ENCODE measurements around the gene CCDC171.

CCDC171 gene

DNA sequence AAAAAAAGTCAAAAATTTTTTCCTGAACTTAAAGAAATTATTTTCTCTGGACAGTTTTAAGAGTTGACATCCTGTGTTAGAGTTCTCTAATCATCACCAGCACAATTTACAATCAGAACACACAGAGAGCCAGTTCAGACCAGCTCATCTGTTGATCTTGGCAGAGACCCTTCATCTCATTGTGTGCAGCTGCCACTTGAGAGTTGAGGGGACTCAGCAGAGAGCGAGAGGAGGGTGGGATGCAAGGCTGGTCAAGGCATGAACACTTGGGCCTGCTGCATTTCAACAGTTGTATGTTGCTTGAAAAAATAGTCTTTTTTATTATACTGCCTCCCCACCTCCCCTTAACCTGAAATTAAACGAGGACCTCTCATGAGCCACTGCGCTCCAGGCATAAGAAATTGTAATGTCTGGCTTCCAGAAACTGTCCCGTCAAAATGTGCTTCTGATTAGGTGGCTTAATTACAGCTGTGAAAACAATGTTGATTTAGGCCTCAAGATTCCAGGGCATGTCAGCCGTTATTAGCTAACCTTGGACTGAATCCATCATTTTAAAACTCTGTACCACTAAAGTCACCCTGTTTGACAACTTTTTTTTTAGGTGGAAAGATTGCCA is 383.6 kb downstream of the CCDC171 start:
- Histone ChIP-seq H3K36me3 (ENCODE audit: control insufficient read depth in 2 of 2, insufficient read depth in 1 of 2, low read length in 2 of 2) (no peaks in the 10 kb centered on the region), H3K27ac (ENCODE audit: extremely low read depth, low read depth, low read length) (no peak overlapping the region), H3K4me3 (ENCODE audit: low read depth, low read length) (no peak overlapping the region), H3K9me3 (ENCODE audit: control insufficient read depth, insufficient read depth, low read depth, low read length) (no peaks in the 10 kb centered on the region), H3K4me1 (ENCODE audit: control insufficient read depth, insufficient read depth, low read length) (0 out of 2 replicates have a peak, but pooled peaks cover 2% of the 10 kb centered on the region)
- POLR2A ChIA-PET, result no interaction called here
- CTCF ChIA-PET, result interaction anchor here (0.6 kb wide), 1 partner anchor 8 kb away, joined by 4 read pairs; no protein-coding TSS in a partner anchor
- TF ChIP-seq, protein P1, sequence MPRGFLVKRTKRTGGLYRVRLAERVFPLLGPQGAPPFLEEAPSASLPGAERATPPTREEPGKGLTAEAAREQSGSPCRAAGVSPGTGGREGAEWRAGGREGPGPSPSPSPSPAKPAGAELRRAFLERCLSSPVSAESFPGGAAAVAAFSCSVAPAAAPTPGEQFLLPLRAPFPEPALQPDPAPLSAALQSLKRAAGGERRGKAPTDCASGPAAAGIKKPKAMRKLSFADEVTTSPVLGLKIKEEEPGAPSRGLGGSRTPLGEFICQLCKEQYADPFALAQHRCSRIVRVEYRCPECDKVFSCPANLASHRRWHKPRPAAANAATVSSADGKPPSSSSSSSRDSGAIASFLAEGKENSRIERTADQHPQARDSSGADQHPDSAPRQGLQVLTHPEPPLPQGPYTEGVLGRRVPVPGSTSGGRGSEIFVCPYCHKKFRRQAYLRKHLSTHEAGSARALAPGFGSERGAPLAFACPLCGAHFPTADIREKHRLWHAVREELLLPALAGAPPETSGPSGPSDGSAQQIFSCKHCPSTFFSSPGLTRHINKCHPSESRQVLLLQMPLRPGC (tag by site-specific recombination; IDR thresholded peaks at IDR 0.05), result 0 out of 2 replicates have a peak, but pooled peaks have one; percentile 33
- TF ChIP-seq, protein P2, sequence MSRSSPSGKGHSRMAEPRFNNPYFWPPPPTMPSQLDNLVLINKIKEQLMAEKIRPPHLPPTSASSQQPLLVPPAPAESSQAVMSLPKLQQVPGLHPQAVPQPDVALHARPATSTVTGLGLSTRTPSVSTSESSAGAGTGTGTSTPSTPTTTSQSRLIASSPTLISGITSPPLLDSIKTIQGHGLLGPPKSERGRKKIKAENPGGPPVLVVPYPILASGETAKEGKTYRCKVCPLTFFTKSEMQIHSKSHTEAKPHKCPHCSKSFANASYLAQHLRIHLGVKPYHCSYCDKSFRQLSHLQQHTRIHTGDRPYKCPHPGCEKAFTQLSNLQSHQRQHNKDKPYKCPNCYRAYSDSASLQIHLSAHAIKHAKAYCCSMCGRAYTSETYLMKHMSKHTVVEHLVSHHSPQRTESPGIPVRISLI (tag by site-specific recombination; IDR thresholded peaks at IDR 0.05), result no peak
- TF ChIP-seq YY1 (tag by site-specific recombination; IDR thresholded peaks at IDR 0.05) (no peak), ZNF843 (tag by site-specific recombination; IDR thresholded peaks at IDR 0.05) (peak; percentile 29; the same call in 1 of the 2 replicates), ZNF623 (tag by site-specific recombination; IDR thresholded peaks at IDR 0.05) (no peak), MYNN (tag by site-specific recombination; IDR thresholded peaks at IDR 0.05; ENCODE audit: borderline replicate concordance) (no peak), ZNF530 (tag by site-specific recombination; IDR thresholded peaks at IDR 0.05; ENCODE audit: low read depth) (no peak), ZNF132 (tag by site-specific recombination; IDR thresholded peaks at IDR 0.05; ENCODE audit: borderline replicate concordance) (no peak), ZFP41 (tag by site-specific recombination; IDR thresholded peaks at IDR 0.05; ENCODE audit: borderline replicate concordance) (no peak), ZNF292 (tag by site-specific recombination; IDR thresholded peaks at IDR 0.05; ENCODE audit: borderline replicate concordance, low read depth) (no peak), ZNF335 (tag by site-specific recombination; conservative IDR thresholded peaks at IDR 0.05) (peak; percentile 43; the same call in 1 of the 2 replicates), WT1 (tag by site-specific recombination; IDR thresholded peaks at IDR 0.05) (peak; percentile 90), EGR2 (tag by site-specific recombination; IDR thresholded peaks at IDR 0.05; ENCODE audit: low read depth) (no peak), ZNF138 (tag by site-specific recombination; IDR thresholded peaks at IDR 0.05; ENCODE audit: borderline replicate concordance) (no peak), ZNF473 (tag by site-specific recombination; IDR thresholded peaks at IDR 0.05) (no peak), ZEB2 (tag by site-specific recombination; IDR thresholded peaks at IDR 0.05) (no peak)
- TF ChIP-seq, protein P3, sequence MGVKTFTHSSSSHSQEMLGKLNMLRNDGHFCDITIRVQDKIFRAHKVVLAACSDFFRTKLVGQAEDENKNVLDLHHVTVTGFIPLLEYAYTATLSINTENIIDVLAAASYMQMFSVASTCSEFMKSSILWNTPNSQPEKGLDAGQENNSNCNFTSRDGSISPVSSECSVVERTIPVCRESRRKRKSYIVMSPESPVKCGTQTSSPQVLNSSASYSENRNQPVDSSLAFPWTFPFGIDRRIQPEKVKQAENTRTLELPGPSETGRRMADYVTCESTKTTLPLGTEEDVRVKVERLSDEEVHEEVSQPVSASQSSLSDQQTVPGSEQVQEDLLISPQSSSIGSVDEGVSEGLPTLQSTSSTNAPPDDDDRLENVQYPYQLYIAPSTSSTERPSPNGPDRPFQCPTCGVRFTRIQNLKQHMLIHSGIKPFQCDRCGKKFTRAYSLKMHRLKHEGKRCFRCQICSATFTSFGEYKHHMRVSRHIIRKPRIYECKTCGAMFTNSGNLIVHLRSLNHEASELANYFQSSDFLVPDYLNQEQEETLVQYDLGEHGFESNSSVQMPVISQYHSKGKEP (tag by site-specific recombination; IDR thresholded peaks at IDR 0.05), result peak; percentile 71; the same call in 1 of the 2 replicates
- TF ChIP-seq, protein P4, sequence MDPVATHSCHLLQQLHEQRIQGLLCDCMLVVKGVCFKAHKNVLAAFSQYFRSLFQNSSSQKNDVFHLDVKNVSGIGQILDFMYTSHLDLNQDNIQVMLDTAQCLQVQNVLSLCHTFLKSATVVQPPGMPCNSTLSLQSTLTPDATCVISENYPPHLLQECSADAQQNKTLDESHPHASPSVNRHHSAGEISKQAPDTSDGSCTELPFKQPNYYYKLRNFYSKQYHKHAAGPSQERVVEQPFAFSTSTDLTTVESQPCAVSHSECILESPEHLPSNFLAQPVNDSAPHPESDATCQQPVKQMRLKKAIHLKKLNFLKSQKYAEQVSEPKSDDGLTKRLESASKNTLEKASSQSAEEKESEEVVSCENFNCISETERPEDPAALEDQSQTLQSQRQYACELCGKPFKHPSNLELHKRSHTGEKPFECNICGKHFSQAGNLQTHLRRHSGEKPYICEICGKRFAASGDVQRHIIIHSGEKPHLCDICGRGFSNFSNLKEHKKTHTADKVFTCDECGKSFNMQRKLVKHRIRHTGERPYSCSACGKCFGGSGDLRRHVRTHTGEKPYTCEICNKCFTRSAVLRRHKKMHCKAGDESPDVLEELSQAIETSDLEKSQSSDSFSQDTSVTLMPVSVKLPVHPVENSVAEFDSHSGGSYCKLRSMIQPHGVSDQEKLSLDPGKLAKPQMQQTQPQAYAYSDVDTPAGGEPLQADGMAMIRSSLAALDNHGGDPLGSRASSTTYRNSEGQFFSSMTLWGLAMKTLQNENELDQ (tag by site-specific recombination; IDR thresholded peaks at IDR 0.05; ENCODE audit: low read depth), result no peak
- TF ChIP-seq, protein P5, sequence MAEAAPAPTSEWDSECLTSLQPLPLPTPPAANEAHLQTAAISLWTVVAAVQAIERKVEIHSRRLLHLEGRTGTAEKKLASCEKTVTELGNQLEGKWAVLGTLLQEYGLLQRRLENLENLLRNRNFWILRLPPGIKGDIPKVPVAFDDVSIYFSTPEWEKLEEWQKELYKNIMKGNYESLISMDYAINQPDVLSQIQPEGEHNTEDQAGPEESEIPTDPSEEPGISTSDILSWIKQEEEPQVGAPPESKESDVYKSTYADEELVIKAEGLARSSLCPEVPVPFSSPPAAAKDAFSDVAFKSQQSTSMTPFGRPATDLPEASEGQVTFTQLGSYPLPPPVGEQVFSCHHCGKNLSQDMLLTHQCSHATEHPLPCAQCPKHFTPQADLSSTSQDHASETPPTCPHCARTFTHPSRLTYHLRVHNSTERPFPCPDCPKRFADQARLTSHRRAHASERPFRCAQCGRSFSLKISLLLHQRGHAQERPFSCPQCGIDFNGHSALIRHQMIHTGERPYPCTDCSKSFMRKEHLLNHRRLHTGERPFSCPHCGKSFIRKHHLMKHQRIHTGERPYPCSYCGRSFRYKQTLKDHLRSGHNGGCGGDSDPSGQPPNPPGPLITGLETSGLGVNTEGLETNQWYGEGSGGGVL (tag by site-specific recombination; IDR thresholded peaks at IDR 0.05), result no peak
- TF ChIP-seq, protein P6, sequence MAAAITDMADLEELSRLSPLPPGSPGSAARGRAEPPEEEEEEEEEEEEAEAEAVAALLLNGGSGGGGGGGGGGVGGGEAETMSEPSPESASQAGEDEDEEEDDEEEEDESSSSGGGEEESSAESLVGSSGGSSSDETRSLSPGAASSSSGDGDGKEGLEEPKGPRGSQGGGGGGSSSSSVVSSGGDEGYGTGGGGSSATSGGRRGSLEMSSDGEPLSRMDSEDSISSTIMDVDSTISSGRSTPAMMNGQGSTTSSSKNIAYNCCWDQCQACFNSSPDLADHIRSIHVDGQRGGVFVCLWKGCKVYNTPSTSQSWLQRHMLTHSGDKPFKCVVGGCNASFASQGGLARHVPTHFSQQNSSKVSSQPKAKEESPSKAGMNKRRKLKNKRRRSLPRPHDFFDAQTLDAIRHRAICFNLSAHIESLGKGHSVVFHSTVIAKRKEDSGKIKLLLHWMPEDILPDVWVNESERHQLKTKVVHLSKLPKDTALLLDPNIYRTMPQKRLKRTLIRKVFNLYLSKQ (tag by site-specific recombination; IDR thresholded peaks at IDR 0.05; ENCODE audit: borderline replicate concordance), result no peak
- TF ChIP-seq, protein P7, sequence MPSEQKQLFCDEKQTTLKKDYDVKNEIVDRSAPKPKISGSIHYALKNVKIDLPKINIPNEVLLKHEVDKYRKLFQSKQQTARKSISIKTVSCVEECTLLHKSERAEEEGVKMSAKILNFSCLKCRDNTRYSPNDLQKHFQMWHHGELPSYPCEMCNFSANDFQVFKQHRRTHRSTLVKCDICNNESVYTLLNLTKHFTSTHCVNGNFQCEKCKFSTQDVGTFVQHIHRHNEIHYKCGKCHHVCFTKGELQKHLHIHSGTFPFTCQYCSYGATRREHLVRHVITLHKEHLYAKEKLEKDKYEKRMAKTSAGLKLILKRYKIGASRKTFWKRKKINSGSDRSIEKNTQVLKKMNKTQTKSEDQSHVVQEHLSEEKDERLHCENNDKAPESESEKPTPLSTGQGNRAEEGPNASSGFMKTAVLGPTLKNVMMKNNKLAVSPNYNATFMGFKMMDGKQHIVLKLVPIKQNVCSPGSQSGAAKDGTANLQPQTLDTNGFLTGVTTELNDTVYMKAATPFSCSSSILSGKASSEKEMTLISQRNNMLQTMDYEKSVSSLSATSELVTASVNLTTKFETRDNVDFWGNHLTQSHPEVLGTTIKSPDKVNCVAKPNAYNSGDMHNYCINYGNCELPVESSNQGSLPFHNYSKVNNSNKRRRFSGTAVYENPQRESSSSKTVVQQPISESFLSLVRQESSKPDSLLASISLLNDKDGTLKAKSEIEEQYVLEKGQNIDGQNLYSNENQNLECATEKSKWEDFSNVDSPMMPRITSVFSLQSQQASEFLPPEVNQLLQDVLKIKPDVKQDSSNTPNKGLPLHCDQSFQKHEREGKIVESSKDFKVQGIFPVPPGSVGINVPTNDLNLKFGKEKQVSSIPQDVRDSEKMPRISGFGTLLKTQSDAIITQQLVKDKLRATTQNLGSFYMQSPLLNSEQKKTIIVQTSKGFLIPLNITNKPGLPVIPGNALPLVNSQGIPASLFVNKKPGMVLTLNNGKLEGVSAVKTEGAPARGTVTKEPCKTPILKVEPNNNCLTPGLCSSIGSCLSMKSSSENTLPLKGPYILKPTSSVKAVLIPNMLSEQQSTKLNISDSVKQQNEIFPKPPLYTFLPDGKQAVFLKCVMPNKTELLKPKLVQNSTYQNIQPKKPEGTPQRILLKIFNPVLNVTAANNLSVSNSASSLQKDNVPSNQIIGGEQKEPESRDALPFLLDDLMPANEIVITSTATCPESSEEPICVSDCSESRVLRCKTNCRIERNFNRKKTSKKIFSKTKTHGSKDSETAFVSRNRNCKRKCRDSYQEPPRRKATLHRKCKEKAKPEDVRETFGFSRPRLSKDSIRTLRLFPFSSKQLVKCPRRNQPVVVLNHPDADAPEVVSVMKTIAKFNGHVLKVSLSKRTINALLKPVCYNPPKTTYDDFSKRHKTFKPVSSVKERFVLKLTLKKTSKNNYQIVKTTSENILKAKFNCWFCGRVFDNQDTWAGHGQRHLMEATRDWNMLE (tag by site-specific recombination; conservative IDR thresholded peaks at IDR 0.05; ENCODE audit: low read depth), result no peak

All from HEK293 (cell line).